HG03469 (cell line): ENCODE results near the gene OR6K2.
"Not testable (repeated sequence)": the region's sequence is repeated elsewhere in the genome, so short reads cannot be mapped to it uniquely, and the experiment has no call there.

Experiments
- ATAC-seq: cut with Tn5 transposase; IDR thresholded peaks from one replicate; pipeline ENCODE4 v1.9.1; 2021; ENCODE audit warnings: mild to moderate bottlenecking, moderate library complexity, moderate number of reproducible peaks; ENCODE audit not compliant: unreplicated experiment

Gene OR6K2

GRCh38 chr1:158700552-158700951 is at the start of gene OR6K2:
OR6K2 (minus strand) TSS chr1:158700652; CDS start chr1:158700652, 0 bp downstream.
- ATAC-seq: no peak

GRCh38 chr1:158735848-158736247 is 35.4 kb upstream of the OR6K2 start:
- ATAC-seq: no peak

- ATAC-seq: no peak
Observed at GRCh38 chr1:158732524-158732923, 32.1 kb upstream of the OR6K2 start.

- no peak for ATAC-seq
Observed at GRCh38 chr1:158731707-158732106, 31.3 kb upstream of the OR6K2 start.

- ATAC-seq: no peak
Observed at GRCh38 chr1:158730453-158730852, 30.0 kb upstream of the OR6K2 start.

- ATAC-seq: no peak
Observed at GRCh38 chr1:158728510-158729225, 28.2 kb upstream of the OR6K2 start.

- ATAC-seq: no peak
Observed at GRCh38 chr1:158724442-158724841, 24.0 kb upstream of the OR6K2 start.

- ATAC-seq: no peak
Observed at GRCh38 chr1:158720620-158721019, 20.2 kb upstream of the OR6K2 start, which contains the start of gene OR6K3. OR6K3 (minus strand) TSS chr1:158720720; CDS start chr1:158718115, 2,605 bp downstream.

GRCh38 chr1:158719664-158720063 is 19.2 kb upstream of the OR6K2 start:
- no peak for ATAC-seq

- no peak for ATAC-seq
Observed at GRCh38 chr1:158717344-158717743, 16.9 kb upstream of the OR6K2 start.

- no peak for ATAC-seq
Observed at GRCh38 chr1:158716335-158716734, 15.9 kb upstream of the OR6K2 start.

GRCh38 chr1:158714754-158715153 is 14.3 kb upstream of the OR6K2 start:
- no peak for ATAC-seq

GRCh38 chr1:158711098-158711497 is 10.6 kb upstream of the OR6K2 start:
- no peak for ATAC-seq

GRCh38 chr1:158706096-158706495 is 5.6 kb upstream of the OR6K2 start:
- no peak for ATAC-seq

GRCh38 chr1:158694596-158694995 is 5.9 kb downstream of the OR6K2 start:
- no peak for ATAC-seq

- ATAC-seq: no peak
Observed at GRCh38 chr1:158692356-158692755, 8.1 kb downstream of the OR6K2 start.

- no peak for ATAC-seq
Observed at GRCh38 chr1:158691907-158692306, 8.5 kb downstream of the OR6K2 start.

- ATAC-seq: not testable (repeated sequence)
Observed at GRCh38 chr1:158691149-158691548, 9.3 kb downstream of the OR6K2 start.

GRCh38 chr1:158689875-158690274 is 10.6 kb downstream of the OR6K2 start:
- no peak for ATAC-seq

- ATAC-seq: no peak
Observed at GRCh38 chr1:158689110-158689509, 11.3 kb downstream of the OR6K2 start.

GRCh38 chr1:158688343-158688742 is 12.1 kb downstream of the OR6K2 start:
- ATAC-seq: not testable (repeated sequence)

- ATAC-seq: no peak
Observed at GRCh38 chr1:158687037-158687436, 13.4 kb downstream of the OR6K2 start.
